Left kidney (tissue), 2 donors: Measurements from ENCODE around the gene KCNH1. TPM values are rescaled to one million over a fixed set of nuclear protein-coding genes. Genes with fewer than 3 reads are reported as not detected.

ENCODE experiments used
- DNase-seq: peaks from one replicate; pipeline ENCODE4 v3.0.0-alpha.2; 2013
- polyA plus RNA-seq: library from polyadenylated mRNA; unstranded; fragments of 120-200 nt; gene quantifications from one replicate; pipeline ENCODE4 v1.2.1, GENCODE V29; 2013; ENCODE audit not compliant: insufficient read length

Gene KCNH1
- polyA plus RNA-seq, 1 donor = 0.47 TPM

DNA sequence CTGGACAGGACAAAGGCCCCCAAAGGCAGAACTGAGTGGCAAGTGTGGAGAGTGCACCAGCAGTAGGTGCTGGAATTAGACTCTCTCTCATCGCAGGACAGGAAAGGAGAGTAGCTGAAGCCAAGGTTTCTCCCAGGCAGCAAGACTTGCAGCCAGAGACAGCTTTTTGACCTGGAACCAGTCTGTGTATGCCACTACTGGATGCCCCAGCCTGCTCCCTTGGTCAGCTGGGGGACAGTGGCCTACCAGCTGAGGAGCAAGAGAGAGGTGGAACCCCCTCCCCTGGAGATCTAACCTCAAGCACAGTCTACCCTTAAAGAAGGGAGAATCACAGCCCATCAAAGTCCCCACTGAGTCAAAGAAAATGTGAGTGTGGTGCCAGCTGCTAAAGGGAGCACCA is 375.7 kb downstream of the KCNH1 start:
- DNase-seq = no peak

DNA sequence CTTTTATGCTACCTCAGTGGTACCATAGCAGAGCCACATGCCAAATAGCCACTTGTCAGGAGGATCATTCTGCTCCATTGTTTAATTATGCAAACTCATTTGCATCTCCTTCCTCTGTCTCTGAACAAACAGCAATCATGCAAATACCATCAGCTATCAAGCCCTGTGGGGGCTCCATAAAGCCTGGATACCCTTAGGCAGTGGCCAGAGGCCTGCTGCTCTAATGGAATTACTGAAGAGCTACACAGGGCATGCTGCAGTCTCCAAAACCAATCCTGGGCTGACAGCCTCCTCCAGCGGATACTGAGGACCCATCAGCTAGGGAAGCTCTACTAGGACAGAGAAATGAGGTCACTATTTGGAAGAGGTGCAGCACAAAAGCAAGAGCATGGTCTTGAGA is 376.3 kb downstream of the KCNH1 start:
- no peak for DNase-seq

DNA sequence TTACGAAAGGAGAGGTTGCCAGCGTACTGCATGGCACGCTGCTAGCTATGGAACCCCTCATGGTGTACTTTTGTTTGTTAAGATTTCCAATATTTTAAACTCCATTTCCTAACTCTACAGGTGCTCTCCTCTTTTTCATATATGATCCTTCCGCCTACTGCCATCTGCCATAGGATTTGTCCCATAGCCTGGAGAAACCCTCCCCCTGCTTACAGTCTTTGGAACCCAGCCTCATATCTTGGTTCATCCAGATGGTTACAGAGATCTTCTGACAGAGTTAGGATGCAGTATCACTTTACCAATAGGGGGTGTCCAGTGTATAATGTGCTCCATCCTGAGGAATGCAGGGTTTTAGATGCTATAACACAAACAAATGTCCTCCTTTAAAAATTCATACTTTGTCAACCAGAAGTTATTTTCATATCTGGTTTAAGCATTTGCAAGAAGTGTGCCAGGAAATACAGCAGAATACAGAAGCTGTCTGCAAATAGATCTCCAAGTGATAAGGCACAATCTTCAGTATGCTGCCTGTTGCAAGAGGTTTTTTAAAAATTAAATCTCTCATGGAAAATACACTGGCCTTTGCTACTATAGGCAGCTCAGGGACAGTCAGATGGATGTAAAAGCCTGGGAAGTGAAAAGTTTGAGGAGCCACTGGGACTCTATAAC is 377.8 kb downstream of the KCNH1 start:
- DNase-seq = no peak

DNA sequence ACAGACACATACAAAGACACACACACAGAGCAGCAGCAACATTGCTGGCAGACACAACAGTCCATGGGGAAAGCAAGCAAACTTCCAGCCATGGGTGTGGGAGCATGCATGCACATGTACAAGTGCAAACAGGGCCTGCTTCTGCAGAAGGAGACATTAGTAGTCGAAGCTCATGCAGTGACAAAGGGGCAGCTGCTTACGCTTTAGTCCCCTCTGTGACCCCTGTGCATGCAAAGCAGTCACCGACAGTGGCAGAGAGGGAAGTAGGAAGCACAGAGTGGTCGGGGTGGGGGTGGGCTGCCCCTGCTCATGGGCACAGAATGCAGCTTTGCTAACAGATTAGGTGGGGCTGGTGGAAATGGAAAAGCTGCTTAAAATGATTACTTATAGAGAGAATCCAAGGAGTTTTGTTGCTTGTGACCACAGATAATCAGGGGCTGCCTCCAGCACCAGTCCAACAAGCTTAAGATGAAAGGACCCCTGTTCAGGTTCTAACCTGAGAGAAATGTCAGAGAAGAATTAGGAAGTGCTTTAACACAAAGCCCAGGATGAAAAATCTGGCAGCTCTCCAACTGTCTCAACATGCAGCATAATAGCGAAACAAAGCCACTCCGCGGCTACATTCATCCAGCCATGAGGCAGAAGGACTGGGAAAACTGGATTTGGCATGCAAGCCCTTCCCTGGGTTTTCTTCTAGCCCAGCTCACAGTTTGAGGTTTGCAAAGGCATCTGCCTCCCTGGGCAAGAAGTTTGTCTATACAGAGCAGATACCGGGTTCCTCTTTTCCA is 378.9 kb downstream of the KCNH1 start:
- DNase-seq = peak; percentile 12

DNA sequence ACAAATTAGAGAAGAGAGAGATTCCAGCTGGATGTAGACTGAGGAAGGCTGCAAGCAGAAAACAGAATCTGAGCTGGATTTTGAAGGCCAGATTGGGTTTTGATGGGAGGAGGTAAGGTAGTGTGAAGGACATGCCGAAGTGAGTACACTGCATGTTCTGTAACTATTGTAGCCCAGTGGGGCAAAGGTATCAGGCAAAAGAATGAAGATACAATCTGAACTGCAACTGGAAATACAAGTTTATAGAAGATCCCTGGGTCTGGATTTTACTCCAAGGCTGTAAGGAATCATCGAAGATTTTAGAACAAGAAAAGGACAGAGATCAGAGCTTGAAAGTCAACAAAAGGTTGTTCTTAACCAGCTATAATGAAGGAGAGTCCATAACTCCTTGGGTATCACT is 382.0 kb downstream of the KCNH1 start:
- DNase-seq = no peak

DNA sequence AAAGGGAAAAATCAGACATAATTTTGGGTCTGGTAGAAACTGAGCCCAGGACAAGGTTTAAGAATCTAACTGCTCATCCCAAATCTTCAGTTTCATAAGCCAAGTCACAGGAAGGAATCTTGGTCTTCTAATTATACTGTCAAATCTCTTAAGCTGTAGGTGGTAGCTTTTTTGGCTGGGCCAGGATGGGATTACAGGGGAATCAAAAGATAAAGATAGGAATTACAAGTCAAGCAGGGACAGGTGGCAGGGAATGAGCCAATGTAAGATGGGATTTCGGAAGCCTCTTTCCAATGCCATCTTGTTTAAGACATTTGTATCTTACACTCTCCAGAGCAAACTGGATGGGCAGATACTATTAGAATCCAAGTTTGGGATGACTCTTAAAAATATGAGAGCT is 383.5 kb downstream of the KCNH1 start:
- no peak for DNase-seq

DNA sequence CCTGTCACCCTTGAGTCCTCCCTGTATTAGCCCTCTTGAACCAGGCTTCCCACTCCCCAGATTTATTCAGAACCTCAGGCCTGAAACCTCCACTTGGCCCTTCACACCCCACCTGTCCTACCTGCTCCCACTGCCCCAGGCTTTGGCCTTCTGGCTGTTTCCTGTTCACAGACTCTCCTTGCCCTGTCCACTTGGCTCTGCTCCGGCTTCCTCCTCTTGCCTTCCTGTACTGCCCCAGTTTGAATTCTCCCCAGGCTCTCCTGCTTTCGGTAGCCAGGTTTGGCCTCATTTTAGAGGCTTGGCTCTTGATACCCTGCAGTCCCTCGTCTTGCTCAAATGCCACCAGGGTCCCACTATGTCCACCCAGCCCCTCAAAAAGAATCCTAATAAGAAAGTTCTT is 385.2 kb downstream of the KCNH1 start:
- no peak for DNase-seq

DNA sequence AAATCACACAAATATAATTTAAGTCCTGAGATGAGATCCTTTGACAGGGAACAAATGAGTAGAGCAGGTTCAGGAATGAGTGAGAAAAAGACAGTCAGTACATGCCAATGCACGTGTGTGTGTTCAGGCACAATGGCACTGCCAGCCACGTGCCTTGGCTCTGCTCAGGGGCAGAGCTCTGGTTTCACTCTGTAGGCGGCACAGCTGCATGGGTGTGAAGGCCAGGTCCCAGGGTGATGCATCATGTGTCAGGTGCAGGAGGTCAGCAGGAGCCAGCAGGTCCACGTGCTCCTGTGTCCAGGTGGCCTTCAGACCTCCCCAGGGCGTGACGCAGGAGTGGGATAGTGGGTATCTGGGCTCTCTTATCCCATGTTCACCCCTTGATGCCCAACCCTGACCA is 386.1 kb downstream of the KCNH1 start:
- no peak for DNase-seq

DNA sequence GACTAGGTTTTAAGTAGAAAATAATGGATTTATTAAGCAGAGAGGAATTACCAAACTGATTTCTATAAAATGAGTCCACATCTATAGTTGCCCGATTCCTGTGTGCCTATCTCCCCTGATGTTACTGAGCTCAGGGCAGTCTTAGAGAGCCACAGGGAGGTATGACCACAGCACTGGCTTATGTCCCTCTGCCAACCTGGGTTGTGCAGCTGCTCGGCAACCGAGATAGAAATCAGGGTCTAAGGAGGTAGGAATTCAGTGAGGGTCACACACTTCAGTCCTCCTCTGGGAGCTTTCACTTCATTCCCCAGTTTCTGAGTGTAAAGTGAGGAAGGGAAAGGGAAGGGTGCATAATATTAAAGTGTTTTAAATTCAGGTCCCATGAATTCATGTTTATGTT is 386.8 kb downstream of the KCNH1 start:
- no peak for DNase-seq

DNA sequence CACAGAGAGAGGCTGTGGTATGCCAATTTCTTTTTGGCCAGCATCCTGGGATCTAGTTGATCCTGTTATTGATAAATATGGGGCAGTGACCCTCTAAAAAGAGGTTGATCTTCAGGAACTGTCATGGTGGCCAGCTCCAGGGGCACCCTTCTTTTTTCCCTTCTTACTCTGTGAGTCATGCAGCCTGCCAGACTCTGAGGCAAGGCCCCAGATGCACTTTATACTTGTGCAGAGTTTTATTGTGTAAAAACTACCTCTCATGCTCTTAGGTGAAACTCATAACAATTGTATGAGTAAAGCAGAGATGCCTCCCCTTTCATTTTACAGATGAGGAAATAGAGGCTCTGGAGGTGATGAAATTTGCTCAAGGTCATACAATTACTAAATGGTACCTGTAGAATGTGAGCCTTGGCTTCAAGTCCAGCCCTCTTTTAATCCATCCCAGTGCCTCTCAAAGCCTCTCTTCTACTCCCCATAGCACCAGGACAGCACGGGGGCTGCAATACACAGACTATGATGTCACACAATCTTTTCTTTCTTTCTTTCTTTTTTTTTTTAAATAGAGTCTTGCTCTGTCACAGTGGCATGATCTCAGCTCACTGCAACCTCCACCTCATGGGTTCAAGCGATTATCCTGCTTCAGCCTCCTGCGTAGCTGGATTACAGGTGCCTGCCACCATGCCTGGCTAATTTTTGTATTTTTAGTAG is 387.8 kb downstream of the KCNH1 start:
- no peak for DNase-seq

DNA sequence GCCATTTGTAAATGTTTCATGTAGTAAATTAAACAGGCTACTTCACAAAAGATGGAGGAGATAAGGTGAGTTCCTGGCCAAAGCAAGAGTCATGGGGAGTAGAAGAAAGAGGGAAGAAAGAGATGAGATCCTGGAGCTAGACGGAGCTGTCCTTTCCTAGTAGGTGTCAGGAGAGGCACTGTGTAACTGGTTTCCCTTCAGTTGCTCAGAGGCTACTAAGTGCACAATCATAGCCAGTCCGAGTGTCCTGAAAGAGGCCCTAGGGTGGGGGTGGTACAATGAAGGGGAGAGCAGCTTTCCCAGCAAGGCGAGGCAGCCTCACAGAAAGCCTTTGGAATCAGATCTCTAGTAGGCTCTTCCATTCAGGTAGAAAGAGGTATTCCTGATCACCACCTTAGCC is 390.9 kb downstream of the KCNH1 start:
- DNase-seq = no peak

DNA sequence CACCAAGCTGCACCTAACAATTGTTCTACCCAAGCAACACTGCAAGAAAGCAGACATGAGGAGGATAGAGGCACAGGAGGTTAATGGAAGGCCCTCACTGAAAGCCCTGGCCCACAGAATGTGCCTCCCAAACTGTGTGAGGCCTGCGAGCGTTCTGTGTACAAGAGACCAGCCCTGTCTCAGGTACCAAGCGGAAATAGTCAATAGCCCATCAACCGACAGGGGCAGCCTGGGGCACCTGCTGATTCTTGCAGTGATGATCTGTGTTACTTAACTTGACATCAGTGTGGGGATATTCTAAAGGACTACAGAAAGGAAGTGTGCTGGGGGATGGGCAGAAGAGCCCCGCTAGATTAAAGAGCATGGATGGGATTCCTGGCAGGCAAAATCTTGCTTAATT is 392.4 kb downstream of the KCNH1 start:
- no peak for DNase-seq

DNA sequence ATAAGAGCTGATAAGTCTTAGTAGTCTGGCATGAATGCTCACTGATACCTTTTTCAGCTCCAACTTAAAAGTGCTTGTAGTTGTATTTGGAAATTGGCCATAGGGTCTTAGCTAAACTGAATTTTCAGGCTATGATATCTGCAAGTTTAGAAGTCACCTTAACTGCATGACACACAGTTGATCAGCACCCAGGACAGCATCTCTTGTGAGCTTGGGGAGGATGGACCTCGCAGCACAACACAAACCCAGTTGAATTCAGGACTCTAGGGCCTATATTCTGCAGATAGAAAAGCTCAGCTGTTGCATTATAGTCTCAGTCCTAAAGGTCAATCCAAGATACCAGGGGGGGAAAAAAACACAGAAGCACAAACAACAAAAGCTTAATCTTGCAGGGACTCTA is 394.3 kb downstream of the KCNH1 start:
- DNase-seq = peak; percentile 20

DNA sequence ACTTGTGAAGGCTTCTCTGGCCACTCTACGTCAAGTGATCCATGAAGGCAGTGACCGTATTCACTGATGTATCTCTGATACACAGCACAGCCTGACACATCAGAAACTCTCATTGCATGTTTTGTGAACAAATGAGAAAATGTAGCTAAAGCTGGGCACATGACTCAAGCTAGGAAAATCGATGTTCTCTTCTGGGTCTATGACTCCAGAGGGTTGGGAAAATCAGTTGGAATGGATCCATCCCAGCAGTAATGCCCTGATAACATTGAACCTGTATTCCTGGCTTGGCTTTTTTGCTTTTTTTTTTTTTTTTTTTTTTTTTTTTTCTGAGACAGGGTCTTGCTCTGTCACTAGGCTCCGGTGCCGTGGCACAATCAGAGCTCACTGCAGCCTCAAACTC is 395.7 kb downstream of the KCNH1 start:
- DNase-seq = no peak

DNA sequence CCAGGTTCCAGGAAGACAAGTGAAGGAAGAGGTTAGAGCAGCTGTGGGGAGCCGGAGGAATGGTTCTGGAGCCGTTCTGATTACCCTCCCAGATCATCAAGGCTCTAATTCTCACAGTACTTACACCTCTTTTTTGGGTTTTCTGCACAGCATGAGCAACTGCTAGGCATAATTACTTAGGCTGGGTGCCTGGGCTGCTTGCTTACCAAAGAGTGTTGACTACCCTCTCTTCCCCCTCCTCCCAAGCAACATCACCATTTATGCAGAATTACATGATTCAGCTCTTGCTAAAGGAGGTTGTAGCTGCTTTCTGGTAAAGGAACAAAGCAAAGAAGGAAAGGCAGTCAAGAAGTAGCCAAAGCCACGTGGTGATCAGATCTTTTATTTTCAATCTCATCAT is 397.2 kb downstream of the KCNH1 start:
- DNase-seq = no peak

DNA sequence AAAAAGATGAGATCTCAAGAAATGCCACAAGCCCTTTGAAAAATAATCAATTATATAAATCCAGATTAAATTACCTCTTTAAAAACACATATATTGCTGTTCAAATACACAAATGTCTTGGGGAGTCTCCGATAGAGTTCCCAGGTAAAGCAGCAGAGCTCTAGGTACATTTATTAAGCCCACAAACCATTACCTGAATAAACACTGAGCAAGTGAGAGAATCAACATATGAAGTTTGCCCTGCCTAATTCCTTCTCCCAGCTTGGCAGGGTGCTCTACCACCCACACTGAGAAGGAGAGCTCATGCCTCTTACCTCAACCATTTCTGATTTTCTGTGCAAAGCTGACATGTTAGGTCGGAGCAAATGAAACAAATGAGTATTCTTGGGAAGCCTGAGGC is 402.4 kb downstream of the KCNH1 start:
- no peak for DNase-seq

DNA sequence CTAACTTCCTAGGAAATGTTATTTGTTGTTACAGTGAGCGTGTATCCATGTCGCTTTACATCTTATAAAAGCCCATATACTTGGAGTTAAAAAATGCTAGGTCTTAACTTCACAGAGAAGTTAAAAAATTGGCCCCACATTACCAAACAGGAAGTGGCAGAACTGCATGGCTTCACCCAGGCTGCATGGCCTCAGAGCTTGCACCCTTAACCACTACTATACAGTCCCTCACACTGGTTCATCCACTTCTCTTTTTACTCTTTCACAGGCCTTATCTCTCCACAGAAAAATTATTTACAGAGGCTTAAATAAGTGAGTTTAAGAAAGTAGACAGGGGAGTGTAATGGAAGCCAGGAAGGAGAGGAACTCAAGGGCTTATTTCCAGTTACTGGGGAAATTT is 402.8 kb downstream of the KCNH1 start:
- no peak for DNase-seq

DNA sequence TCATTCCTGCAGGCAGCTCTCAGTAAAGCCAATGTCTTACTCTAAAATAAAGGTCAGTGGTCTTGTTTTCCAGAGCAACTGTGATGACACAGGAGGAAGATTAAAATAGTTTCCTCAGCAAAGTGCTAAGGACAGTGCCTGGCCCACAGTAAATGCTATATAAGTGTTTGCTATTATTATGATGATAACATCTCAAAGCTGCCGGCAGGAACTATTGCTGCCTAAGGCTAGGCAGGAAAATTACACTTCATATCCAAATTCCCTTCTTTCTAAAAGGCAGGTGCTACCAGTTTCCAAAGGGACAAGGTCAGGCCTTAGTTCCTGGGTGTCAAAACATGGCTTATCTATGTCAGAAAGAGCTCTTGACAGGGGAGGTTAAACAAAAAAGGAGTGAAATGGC is 403.9 kb downstream of the KCNH1 start:
- no peak for DNase-seq

DNA sequence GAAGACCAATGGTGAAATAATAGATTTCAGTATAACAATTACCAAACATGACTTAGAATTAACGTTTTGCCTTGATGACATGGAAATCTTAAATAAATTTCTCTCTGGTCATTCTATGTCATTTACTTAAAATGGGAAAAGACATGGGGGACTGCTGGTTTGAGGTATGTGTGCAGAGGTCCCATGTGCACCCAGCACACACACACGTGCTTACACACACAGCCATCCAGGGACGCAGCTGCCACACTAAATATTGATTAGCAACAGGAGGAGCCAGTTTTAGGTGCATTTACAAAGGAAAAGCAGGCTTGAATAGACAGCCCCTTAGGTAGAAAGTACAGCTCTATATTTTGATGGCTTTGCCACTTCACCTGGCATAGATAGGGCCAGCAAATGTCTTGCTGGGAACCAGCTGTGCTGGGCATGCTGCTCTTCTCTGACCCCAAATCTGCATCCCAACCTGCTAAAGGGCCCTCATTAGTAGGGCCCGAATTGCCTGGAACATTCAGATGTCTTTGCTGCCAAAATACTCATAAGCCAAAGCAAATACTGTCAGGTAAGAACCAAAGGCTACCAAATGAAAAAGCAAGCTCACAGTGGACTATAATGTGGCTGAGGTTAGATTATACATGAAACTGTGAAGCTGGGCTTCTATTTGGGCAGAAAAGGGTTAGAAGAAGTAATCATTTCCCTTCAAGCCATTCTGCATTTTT is 405.4 kb downstream of the KCNH1 start:
- no peak for DNase-seq

DNA sequence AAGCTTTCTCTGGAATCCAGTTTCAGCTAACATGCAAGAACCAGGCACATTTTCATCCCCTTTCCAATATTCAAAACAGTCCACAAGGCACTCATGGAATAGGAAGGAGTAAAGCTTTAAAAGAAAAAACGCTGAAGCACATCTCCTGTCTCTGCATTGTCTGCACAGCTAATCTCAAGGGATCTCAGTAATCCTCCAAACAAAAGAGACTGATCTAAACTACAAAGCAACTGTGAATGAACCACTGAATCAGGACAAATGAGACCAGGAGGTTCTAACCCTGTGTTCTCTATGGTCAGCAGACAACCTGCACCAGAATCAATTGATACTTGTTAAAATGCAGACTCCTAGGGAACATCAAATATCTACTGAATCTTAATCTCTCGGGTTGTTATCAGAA is 406.2 kb downstream of the KCNH1 start:
- DNase-seq = no peak

DNA sequence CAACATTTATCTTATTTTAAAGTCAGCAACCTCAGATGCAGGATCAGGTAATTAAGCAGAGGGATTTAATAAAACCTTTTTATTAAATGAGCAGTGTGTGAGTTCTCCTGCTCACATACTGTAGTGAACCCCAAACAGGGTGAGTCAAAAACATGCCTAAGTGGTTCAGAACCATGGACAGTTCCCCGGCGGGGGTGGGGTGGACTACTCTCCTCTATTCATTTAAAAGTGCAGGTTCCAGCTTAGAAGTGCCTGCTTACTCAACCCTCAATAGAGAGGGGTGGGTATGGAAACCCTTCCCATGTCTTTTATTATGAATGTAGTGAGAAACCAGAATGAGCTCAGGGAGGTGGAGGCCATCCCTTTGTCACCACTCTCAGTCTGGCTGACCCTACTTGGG is 407.3 kb downstream of the KCNH1 start:
- DNase-seq = peak; percentile 60

DNA sequence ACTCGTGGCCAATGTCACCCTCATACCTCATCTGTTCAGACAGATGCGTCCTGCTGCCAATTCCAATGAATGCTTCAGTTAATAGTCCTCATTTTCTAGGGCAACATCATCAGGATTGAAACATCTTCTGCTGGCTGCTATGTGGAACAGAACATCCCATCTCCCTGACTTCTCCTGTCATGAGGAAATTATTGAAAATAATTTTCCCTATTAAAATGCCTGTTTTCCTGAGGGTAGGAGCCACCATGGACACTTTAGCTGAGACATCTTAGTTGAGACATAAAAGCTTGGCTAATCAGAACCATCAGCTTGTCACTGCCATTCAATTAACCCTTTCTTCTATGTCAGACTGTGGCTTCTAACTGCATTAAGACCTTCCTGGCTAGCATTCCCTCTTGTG is 409.2 kb downstream of the KCNH1 start:
- DNase-seq = no peak

DNA sequence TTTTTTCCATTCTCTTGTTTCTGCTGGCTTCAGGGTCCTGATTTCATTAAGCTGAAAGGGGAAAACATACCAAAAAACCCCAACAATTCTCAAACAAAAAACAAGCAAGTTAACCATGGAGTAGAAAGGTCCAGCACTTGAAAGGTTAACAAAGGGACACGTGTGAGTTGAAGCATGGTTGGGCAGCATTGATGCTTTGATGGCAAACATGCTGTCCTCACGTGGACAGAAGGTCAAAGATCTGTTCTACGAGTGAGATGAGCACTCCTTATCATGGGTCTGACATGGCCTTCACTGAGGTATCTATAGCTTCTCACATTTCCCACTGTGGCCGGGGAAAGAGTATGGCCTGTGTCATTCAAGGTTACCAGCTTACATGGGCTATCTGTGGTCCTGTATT is 410.3 kb downstream of the KCNH1 start:
- no peak for DNase-seq
